Omental fat pad (tissue), 4 donors: ENCODE results near the gene SLC26A9. TPM values are rescaled to one million over a fixed set of nuclear protein-coding genes. Genes with fewer than 3 reads are reported as not detected.
A peak's percentile ranks its signal among the peaks of the same experiment; 100 is the strongest.

Experiments used
- ATAC-seq: fragments of 150-250 bp; one replicate; pipeline ENCODE4 v1.9.1; 2016; ENCODE audit warnings: mild to moderate bottlenecking, moderate library complexity; ENCODE audit not compliant: low FRiP score
- DNase-seq: peaks from one replicate; pipeline ENCODE4 v3.0.0-alpha.2; 2019; ENCODE audit warnings: low spot score
- CTCF ChIP-seq, 3 donors: fragments of 450-650 bp; IDR thresholded peaks; one replicate each; pipeline ENCODE4 v1.5.1; 2016 to 2017; ENCODE audit warnings: antibody characterized with exemption in 3 of 3, mild to moderate bottlenecking in 3 of 3, moderate library complexity in 2 of 3
- total RNA-seq, 4 donors: library from RNA; depleted of rRNA; stranded (reverse); fragments of >200 nt; gene quantifications; one replicate each; pipeline ENCODE4 v1.1.0, GENCODE V29; 2016

Gene SLC26A9
- total RNA-seq, 4 donors from 2014 or later: 0.24 to 0.37 TPM; not detected in 2

- TF ChIP-seq CTCF (IDR thresholded peaks at IDR 0.05): no peak
Observed at GRCh38 chr1:205969229-205969628, 26.0 kb upstream of the SLC26A9 start.

GRCh38 chr1:205967554-205968335 is 24.5 kb upstream of the SLC26A9 start:
- TF ChIP-seq CTCF (IDR thresholded peaks at IDR 0.05): no peak
- DNase-seq (no peak), ATAC-seq (no peak)

More at GRCh38 chr1:205969229-205969628, 26.0 kb upstream of the SLC26A9 start:
- no peak for ATAC-seq
- DNase-seq: no peak

GRCh38 chr1:205965036-205965884 is 22.0 kb upstream of the SLC26A9 start:
- ATAC-seq (no peak), DNase-seq (no peak)
- no peak for TF ChIP-seq CTCF (IDR thresholded peaks at IDR 0.05)

- TF ChIP-seq CTCF (IDR thresholded peaks at IDR 0.05): no peak
- peak; percentile 32 for ATAC-seq
- no peak for DNase-seq
Observed at GRCh38 chr1:205963352-205964155, 20.3 kb upstream of the SLC26A9 start.

- TF ChIP-seq CTCF (IDR thresholded peaks at IDR 0.05): no peak
- DNase-seq (no peak), ATAC-seq (no peak)
Observed at GRCh38 chr1:205962821-205963221, 19.6 kb upstream of the SLC26A9 start.

GRCh38 chr1:205961991-205962820 is 18.9 kb upstream of the SLC26A9 start:
- no peak for TF ChIP-seq CTCF (IDR thresholded peaks at IDR 0.05)
- DNase-seq (no peak), ATAC-seq (peak; percentile 73)
